MM.1S (cell line): Measurements from ENCODE around the gene DNTT.

Source experiments
- CTCF ChIP-seq: fragments of 300-600 bp; sonication (generic); IDR thresholded peaks from 2 replicates; pipeline ENCODE4 v1.5.1; 2016; ENCODE audit warnings: antibody characterized with exemption, low read length, mixed read lengths
- EZH2 ChIP-seq: fragments of 300-600 bp; sonication (generic); optimal IDR thresholded peaks from 2 replicates; pipeline ENCODE3; 2017; ENCODE audit warnings: low read depth, mild to moderate bottlenecking, antibody characterized with exemption, low read length, mixed read lengths
- EZH2phosphoT487 ChIP-seq: fragments of 300-600 bp; sonication (generic); IDR thresholded peaks from 2 replicates; pipeline ENCODE4 v1.6.1; 2018; ENCODE audit warnings: antibody characterized with exemption, low read length

GRCh38 chr10:96283351-96283750, 20.9 kb upstream of the DNTT start:
- TF ChIP-seq CTCF = no peak
- TF ChIP-seq EZH2phosphoT487 = no peak
- no peak for TF ChIP-seq EZH2
